AML-193 (cell line): ENCODE results near the gene GAPVD1.
A peak's percentile ranks its signal among the peaks of the same experiment; 100 is the strongest.
"Not testable (repeated sequence)": the region's sequence is repeated elsewhere in the genome, so short reads cannot be mapped to it uniquely, and the experiment has no call there.

Experiments used
- DNase-seq, 2 experiments: peaks; one replicate each; lab custom pipeline; 2025; lab: John Stamatoyannopoulos, UW

GAPVD1 gene

GRCh38 chr9:125246261-125246667 is 15.4 kb upstream of the GAPVD1 start:
- DNase-seq, result no peak

DNA sequence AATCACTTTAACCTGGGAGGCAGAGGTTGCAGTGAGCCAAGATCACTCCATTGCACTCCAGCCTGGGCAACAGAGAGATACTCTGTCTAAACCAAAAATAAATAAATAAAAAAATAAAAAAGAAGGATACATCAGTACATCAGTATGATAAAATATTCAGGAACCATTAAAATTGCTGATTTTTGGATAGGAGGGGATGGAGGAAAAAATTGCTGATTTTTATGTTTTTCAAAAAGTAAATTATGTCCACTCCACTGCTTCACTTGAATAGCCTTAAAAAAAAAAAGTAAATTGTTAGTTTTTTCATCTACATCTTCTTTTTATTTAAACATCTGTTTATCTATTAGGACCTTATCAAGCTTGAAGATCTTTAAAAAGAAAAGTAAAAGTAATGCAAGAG is 7.4 kb upstream of the GAPVD1 start:
- DNase-seq, result no peak

- no peak for DNase-seq
Measured at GRCh38 chr9:125255781-125256391, 5.7 kb upstream of the GAPVD1 start.

DNA sequence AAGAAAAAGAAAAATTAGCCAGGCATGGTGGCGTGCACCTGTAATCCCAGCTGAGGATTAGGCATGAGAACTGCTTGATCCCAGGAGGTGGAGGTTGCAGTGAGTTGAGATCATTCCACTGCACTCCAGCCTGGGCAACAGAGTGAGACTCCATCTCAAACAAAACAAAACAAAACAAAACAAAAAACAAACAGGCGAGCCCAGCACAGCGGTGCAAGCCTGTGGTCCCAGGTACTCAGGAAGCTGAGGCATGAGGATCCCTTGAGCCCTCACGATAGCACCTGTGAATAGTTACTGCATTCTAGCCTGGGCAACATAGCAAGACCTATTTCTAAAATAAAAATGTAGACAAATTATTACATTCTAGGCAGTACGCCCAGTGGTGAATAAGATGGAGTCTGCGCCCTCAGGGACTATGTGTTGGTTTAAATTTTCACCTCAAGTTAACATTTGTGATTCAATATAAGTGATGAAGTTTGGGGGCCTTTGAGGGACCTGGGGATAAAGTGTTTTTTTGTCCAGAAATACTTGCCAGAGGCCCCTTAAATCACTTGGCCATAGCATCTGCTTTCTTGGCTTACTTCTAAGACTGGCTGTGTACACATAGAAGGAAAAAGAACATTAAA is 3.4 kb upstream of the GAPVD1 start:
- no peak for DNase-seq

GRCh38 chr9:125258832-125259534 is 2.6 kb upstream of the GAPVD1 start:
- DNase-seq, result peak; percentile 87 to 88

DNA sequence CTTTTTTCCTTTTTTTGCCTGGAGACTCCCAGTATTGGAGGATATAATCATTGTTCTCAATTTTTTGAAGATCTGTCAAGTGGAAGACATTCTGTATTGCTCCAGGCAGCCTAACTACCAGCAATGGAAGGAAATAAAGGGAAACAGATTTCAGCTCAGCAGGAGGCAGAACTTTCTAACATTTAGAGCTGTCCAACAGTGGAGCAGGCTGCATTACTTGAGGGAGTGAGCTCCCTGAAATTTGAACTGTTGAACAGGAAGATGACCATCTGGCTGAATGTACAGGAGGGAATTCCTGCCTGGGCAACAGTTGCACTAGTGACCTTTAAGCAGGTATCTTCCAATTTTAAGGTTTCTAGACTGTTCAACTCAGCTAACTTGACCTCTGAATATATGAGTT is 1.1 kb upstream of the GAPVD1 start:
- DNase-seq, result no peak

GRCh38 chr9:125262294-125262991 is 817 bp downstream of the GAPVD1 start:
- DNase-seq, result no peak

DNA sequence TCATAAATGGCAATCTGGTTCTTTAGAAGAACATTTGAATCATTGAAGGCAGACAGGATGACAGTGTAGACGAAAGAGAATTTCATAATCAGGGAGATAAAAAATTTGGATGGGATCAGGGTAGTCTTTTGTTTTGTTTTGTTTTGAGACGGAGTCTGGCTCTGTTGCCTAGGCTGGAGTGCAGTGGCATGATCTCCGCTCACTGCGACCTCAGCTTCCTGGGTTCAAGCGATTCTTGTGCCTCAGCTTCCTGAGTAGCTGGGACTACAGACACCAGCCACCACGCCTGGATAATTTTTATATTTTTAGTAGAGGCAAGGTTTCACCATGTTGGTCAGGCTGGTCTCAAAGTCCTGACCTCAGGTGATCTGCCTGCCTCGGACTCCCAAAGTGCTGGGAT is 2.4 kb downstream of the GAPVD1 start:
- DNase-seq, result not testable (repeated sequence)

GRCh38 chr9:125268394-125269013 is 6.9 kb downstream of the GAPVD1 start:
- DNase-seq, result no peak

- no peak for DNase-seq
Measured at GRCh38 chr9:125269014-125269397, 7.4 kb downstream of the GAPVD1 start.

DNA sequence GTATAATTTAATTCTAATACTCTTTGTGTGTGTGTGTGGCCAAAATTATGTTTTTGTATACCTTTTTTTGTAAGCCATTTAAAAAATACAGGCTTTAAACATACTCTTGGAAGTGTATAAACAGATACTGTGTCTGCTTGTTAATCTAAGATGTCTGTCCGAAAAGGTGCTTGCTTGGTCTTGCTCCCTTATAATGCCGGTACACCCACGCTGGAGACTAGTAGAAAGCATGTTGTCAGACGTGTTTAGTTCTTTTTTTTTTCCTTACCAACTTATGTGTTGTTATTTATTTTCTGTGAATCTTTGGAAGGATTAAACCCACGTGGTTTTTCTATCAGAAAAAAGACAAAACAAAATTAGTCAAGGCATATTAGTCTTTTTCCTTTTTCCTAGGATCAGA is 9.5 kb downstream of the GAPVD1 start:
- DNase-seq, result no peak

- no peak for DNase-seq
Measured at GRCh38 chr9:125272697-125273096, 11.1 kb downstream of the GAPVD1 start.

GRCh38 chr9:125276771-125277170 is 15.1 kb downstream of the GAPVD1 start:
- no peak for DNase-seq

DNA sequence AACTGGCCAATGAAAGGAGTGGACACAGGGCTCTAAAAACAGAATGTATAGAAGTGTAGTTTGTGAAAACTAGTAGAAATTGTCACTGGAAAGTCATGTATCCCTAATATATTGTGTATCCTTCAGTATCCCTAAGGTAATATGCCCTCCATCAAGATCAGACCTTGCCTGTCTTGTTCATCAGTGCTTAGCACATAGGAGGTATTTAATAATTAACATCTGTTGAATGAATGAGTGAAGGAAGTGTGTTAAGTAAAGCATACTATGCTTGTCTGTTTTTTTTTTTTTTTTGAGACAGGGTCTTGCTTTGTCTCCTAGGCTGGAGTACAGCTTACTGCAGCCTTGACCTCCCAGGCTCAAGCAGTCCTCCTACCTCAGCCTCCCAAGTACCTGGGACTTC is 15.8 kb downstream of the GAPVD1 start:
- DNase-seq, result no peak

DNA sequence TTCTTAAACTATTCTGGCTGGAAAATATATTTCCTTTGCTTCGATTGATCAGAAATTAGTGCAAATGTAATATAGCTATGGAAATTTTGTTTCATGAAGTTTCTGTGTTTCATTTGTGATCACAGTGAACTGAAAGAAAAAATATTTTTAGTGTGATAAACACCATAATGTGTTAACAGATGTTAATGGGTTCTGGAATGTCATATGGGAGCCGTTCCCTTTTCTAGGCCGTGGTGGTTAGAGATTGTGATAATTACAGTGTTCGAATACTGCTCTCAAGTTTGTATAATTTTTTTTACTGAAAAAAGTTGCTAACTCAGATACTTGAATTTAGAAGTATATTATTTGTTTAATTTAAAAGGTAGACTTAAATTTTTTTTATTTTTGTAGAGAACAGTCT is 19.3 kb downstream of the GAPVD1 start:
- DNase-seq, result no peak

DNA sequence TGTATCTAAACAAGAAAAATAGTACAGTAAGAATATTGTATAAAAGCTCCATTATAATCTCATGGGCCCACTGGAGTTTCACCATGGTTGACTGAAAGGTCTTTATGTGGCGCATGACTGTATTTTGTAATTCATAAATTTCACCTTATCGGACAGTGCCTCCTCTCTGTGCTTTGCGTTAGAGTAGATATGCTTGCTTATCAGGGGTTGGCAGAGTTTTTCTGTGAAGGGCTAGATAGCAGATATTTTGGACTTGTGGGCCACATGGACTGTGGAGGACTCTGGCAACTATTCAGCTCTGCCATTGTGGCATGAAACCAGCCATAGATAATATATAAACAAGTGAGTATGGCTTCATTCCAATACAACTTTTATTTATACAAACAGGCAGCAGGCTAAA is 23.2 kb downstream of the GAPVD1 start:
- DNase-seq, result no peak

- DNase-seq, result not testable (repeated sequence)
Measured at GRCh38 chr9:125286935-125287433, 25.4 kb downstream of the GAPVD1 start.

DNA sequence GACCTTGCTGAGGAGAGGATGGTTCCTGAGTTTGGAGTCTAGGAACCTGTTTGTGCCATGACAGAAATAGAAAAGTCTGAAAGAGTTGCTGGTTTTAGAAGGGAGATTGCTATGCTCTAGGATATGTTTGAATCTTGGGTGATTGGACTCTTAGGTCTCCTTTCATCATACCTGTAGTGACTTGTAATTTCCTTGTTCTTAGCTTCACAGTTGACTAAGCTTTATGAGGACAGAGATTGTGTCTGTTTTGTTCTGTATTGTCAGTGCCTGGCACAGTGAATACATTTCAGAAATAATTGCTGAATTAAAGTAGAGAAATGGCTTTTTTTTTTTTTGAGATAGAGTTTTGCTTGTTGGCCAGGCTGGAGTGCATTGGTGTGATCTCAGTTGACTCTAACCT is 31.5 kb downstream of the GAPVD1 start:
- no peak for DNase-seq

DNA sequence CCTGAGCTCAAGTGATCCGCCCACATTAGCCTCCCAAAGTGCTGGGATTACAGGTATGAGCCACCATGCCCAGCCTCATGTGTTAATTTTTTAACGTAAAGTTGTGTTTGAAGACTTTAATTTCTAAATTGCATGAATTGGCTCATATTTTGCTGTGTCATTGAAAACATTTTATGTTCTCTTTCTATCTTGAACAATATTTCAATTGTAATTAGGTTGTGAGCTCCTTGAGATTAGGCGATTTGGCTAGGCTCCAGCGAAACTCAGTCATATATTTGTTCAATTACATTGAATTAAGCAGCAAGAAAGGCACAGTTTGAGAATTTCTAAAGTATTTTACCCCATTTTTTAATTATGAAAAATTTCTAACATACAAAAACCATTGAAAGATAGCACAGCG is 34.0 kb downstream of the GAPVD1 start:
- no peak for DNase-seq

- no peak for DNase-seq
Measured at GRCh38 chr9:125296843-125297372, 35.3 kb downstream of the GAPVD1 start.

DNA sequence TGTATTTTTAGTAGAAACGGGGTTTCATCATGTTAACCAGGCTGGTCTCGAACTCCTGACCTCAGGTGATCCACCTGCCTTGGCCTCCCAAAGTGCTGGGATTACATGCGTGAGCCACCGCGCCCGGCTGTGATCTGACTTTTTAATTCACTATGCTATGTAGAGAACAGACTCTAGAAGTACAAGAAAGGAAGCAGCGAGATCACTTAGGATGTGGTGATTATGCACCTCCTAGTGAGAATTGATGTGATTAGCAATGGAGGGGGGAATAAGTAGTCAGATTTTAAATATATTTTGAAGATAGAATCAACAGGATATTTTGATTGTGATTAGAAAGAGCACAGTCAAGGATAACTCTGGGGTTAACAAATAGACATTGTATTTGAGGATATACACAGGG is 36.3 kb downstream of the GAPVD1 start:
- no peak for DNase-seq

DNA sequence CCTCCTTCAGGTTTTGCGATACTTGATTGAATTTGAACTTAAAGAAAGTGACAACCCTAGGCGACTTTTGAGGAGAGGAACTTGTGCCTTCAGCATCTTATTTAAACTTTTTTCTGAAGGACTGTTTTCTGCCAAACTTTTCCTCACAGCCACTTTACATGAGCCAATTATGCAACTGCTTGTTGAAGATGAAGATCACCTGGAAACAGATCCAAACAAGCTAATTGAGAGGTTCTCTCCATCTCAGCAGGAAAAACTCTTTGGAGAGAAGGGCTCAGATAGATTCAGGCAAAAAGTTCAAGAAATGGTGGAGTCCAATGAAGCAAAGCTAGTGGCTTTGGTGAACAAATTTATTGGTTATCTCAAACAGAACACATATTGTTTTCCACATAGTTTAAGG is 40.6 kb downstream of the GAPVD1 start:
- DNase-seq, result no peak
